ENCODE results near the gene CELF4.

The CELF4 gene

DNA sequence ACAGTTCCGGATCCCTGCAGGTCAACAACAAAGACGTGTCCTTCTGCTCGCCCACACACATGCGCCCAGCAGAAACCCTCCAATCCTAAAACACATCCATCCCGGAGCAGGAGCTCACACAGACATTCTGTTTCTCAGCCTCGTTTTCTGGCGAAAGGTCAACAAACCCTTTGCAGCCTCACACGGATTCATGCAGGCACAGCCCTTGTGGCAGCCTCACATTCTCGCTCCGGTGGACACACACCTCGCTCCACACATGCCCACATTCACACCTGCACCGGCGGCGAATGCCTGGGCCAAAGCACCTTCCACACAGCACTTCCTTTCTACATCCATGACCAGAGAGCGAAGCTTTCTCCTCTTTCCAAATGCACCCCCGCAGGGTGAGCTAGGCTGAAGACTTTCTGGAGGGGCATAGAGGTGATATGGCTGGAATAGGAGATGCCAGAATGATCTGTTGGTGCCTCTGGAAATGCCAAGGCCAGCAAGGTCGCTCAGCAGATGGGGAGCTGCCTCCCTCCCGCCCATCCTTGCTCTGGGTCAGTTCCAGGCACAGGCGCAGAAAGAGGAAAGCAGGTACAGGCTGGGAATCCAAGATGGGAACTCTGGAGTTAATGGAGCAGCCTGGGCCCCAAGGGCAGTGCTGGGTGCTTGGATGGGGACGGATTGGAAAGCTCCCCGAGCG, 88.8 kb downstream of the CELF4 start:
- H3K4me3 ChIP-seq (ENCODE audit: severe bottlenecking) = no peak overlapping the region
- TF ChIP-seq, protein P1, sequence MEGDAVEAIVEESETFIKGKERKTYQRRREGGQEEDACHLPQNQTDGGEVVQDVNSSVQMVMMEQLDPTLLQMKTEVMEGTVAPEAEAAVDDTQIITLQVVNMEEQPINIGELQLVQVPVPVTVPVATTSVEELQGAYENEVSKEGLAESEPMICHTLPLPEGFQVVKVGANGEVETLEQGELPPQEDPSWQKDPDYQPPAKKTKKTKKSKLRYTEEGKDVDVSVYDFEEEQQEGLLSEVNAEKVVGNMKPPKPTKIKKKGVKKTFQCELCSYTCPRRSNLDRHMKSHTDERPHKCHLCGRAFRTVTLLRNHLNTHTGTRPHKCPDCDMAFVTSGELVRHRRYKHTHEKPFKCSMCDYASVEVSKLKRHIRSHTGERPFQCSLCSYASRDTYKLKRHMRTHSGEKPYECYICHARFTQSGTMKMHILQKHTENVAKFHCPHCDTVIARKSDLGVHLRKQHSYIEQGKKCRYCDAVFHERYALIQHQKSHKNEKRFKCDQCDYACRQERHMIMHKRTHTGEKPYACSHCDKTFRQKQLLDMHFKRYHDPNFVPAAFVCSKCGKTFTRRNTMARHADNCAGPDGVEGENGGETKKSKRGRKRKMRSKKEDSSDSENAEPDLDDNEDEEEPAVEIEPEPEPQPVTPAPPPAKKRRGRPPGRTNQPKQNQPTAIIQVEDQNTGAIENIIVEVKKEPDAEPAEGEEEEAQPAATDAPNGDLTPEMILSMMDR (IDR thresholded peaks at IDR 0.05; ENCODE audit: poor library complexity, severe bottlenecking) = no peak
- H3K36me3 ChIP-seq (ENCODE audit: low read depth) = no peaks in the 10 kb centered on the region
- no peak for ATAC-seq (ENCODE audit: low read depth)
- no peaks in the 10 kb centered on the region for H3K9me3 ChIP-seq (ENCODE audit: severe bottlenecking)
- no peak overlapping the region for H3K27ac ChIP-seq (ENCODE audit: poor library complexity, severe bottlenecking)
- no peak for DNase-seq (ENCODE audit: low spot score)
- no peaks in the 10 kb centered on the region for H3K4me1 ChIP-seq (ENCODE audit: insufficient read depth, poor library complexity, severe bottlenecking)
- peaks cover 3% of the 10 kb centered on the region for H3K27me3 ChIP-seq (ENCODE audit: insufficient read depth, poor library complexity, severe bottlenecking)

DNA sequence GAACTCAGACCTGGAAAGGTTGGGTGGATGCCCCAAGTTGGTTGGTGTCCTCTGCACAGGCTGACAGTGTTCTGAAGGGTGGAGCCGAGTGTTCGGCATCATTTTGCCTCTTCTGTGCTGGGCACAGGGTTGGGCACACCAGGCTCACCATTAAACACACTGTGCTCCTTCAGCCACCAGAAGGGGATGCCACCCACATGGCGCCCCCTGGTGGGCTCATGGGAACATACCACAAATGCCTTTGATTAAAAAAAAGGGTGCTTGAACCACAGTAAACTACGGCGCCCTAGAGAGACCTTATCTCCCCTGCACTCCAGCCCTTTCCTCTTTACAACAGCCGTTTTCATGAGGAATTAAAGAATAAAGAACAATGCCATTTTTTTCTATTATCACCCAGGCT, 89.4 kb downstream of the CELF4 start:
- TF ChIP-seq, protein P1 (IDR thresholded peaks at IDR 0.05; ENCODE audit: poor library complexity, severe bottlenecking) = peak; percentile 38

DNA sequence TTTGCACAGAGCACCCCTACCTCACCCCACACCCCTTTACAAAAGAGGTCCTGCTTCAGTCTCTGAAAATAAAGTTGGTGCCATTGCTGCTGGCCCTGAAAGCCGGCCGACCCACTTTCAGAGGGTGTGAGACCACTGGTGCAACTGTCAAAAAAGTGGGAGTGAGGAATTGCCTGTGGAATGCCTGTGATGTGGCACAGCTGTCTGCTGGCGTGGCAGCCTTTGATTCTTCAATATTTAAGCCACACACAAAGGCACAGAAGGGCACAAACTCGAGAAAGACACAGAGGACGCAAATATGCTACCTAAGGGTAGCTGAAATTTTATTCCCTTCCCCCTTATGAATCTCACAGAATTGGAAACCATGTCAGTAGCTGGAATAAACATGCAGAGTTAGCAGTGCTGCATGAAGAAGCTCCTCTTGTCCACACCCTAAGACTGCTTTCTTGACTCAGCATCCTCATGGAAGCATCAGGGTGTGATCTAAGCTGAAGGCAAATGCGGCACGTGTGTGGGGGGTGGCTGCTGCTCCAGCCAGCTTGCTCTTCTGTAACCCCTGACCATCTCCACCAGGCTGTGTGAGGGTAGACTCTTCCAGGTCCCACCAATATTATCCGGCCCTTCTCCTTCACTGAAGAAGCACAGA, 92.3 kb downstream of the CELF4 start:
- DNase-seq (ENCODE audit: low spot score) (no peak), ATAC-seq (ENCODE audit: low read depth) (no peak)
- no peak overlapping the region for H3K4me3 ChIP-seq (ENCODE audit: severe bottlenecking)
- H3K27me3 ChIP-seq (ENCODE audit: insufficient read depth, poor library complexity, severe bottlenecking) = peaks cover 3% of the 10 kb centered on the region
- H3K4me1 ChIP-seq (ENCODE audit: insufficient read depth, poor library complexity, severe bottlenecking) = no peaks in the 10 kb centered on the region
- TF ChIP-seq, protein P1 (IDR thresholded peaks at IDR 0.05; ENCODE audit: poor library complexity, severe bottlenecking) = no peak
- no peaks in the 10 kb centered on the region for H3K36me3 ChIP-seq (ENCODE audit: low read depth)
- no peaks in the 10 kb centered on the region for H3K9me3 ChIP-seq (ENCODE audit: severe bottlenecking)
- H3K27ac ChIP-seq (ENCODE audit: poor library complexity, severe bottlenecking) = no peak overlapping the region

More for the DNA sequence above, 89.4 kb downstream of the CELF4 start:
- Histone ChIP-seq H3K9me3 (ENCODE audit: severe bottlenecking) (no peaks in the 10 kb centered on the region), H3K4me3 (ENCODE audit: severe bottlenecking) (no peak overlapping the region), H3K36me3 (ENCODE audit: low read depth) (no peaks in the 10 kb centered on the region), H3K27ac (ENCODE audit: poor library complexity, severe bottlenecking) (no peak overlapping the region), H3K27me3 (ENCODE audit: insufficient read depth, poor library complexity, severe bottlenecking) (peaks cover 3% of the 10 kb centered on the region), H3K4me1 (ENCODE audit: insufficient read depth, poor library complexity, severe bottlenecking) (no peaks in the 10 kb centered on the region)
- DNase-seq (ENCODE audit: low spot score) (no peak), ATAC-seq (ENCODE audit: low read depth) (no peak)

DNA sequence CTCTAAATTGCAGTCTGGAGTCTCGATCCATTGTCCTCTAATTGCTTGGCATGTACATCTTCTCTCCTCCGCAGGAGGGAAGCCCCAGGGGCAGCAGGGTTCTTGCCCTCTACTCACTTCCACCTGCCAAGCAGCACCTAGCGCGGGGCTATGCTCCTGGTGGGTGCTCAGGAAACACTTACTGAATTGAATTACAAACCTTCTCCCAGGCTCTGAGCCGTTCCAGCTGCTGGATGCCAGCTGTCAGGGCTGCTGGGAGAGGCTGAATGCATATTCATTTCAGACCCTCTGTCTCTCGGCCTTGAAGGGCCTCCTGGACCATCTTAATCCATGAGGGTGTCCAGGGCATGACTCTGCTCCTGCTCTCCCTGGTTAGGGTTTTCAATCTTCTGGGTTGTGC, 94.0 kb downstream of the CELF4 start:
- no peak overlapping the region for H3K27ac ChIP-seq (ENCODE audit: poor library complexity, severe bottlenecking)
- DNase-seq (ENCODE audit: low spot score) (no peak), ATAC-seq (ENCODE audit: low read depth) (no peak)
- TF ChIP-seq, protein P1 (IDR thresholded peaks at IDR 0.05; ENCODE audit: poor library complexity, severe bottlenecking) = no peak
- H3K4me1 ChIP-seq (ENCODE audit: insufficient read depth, poor library complexity, severe bottlenecking) = no peaks in the 10 kb centered on the region
- H3K27me3 ChIP-seq (ENCODE audit: insufficient read depth, poor library complexity, severe bottlenecking) = peaks cover 3% of the 10 kb centered on the region
- no peaks in the 10 kb centered on the region for H3K9me3 ChIP-seq (ENCODE audit: severe bottlenecking)
- H3K4me3 ChIP-seq (ENCODE audit: severe bottlenecking) = no peak overlapping the region
- H3K36me3 ChIP-seq (ENCODE audit: low read depth) = no peaks in the 10 kb centered on the region

DNA sequence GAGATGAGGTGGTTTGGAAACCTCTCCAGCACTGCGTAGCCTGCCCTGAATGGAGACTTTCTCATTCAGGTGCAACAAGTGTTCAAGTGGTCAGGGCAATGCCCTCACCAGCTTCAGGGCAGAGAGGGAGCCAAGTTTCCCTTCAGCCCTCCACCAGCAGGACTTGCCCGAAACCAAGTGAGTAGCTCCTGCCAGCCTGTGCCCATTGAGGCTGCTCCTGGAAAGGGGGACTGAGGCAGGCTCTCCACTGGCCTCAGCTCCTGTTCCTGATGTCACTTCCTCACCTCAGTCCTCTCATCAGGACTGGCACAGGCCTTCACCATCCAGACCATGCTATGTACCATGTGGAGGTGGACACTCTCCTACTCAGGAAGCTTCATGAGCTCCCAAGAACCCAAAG, 94.6 kb downstream of the CELF4 start:
- H3K4me1 ChIP-seq (ENCODE audit: insufficient read depth, poor library complexity, severe bottlenecking) = no peaks in the 10 kb centered on the region
- H3K27ac ChIP-seq (ENCODE audit: poor library complexity, severe bottlenecking) = no peak overlapping the region
- no peaks in the 10 kb centered on the region for H3K36me3 ChIP-seq (ENCODE audit: low read depth)
- ATAC-seq (ENCODE audit: low read depth) = no peak
- H3K27me3 ChIP-seq (ENCODE audit: insufficient read depth, poor library complexity, severe bottlenecking) = peaks cover 3% of the 10 kb centered on the region
- TF ChIP-seq, protein P1 (IDR thresholded peaks at IDR 0.05; ENCODE audit: poor library complexity, severe bottlenecking) = no peak
- H3K9me3 ChIP-seq (ENCODE audit: severe bottlenecking) = no peaks in the 10 kb centered on the region
- no peak for DNase-seq (ENCODE audit: low spot score)
- H3K4me3 ChIP-seq (ENCODE audit: severe bottlenecking) = no peak overlapping the region

Measured in RWPE2 (cell line).